Ovary (tissue), 3 donors: ENCODE data around the gene CCNQ.

ENCODE experiments used
- CTCF ChIP-seq, 3 donors: fragments of 450-650 bp in 2 of 3; fragments of 200-600 bp in 1 of 3; IDR thresholded peaks; one replicate each; pipeline versions ENCODE4 v1.5.1 to v1.8.0; 2016 to 2022; ENCODE audit warnings: antibody characterized with exemption in 3 of 3, mild to moderate bottlenecking in 1 of 3
- POLR2A ChIP-seq: fragments of 450-650 bp; IDR thresholded peaks from one replicate; pipeline ENCODE4 v1.6.1; 2017; ENCODE audit warnings: antibody characterized with exemption, mild to moderate bottlenecking, moderate library complexity
- donor health status: DM: no; HTN: no; CAD: no.

DNA sequence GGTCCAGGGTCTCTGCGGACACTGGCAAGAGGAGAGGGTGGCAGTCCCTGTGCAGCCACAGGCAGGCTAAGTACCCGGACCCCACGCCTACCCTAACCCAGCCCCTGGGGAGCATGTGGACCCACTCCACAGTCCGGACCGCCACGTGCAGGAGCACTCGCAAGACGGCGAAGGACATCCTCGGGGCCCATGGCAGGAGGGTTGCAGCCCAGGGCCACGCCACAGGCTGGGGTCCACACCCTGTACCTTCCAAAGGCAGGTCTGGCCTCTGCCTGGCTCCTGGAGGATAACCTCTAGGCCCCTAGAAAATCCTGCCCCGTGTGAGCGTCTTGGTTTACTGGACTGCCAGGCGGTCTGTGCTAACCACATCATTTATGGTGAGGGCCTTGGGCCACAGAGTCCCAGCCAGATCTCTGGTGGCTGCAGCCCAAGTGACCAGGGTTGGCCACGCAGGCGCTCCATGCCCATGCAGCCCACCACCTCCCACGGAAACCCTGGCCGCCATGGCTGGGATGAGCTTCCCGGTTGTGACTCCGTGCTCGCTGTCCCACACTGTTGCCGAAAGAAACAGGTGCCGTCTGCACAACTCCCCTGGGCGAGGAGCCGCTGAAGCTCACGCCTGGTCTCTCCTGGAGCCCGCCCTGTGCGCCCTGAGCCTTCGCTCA lies 10.0 kb downstream of the CCNQ start:
- TF ChIP-seq CTCF (IDR thresholded peaks at IDR 0.05) (no peak), POLR2A (no peak)
